OCI-LY7 (cell line): ENCODE measurements around the gene SP6. TPM values are rescaled to one million over a fixed set of nuclear protein-coding genes. Genes with fewer than 3 reads are reported as not detected.

Experiments used
- BruUV-seq: library from RNA; stranded (reverse); fragments of 400-500 nt; replicated peaks from 2 replicates; lab custom pipeline; 2021; lab: Mats Ljungman, UMichigan
- CTCF ChIA-PET: fragments of 300-600 bp; sonication (Branson Sonifier 250); formaldehyde crosslinking; loops from one replicate; lab custom pipeline; 2022; ENCODE audit warnings: antibody characterized with exemption; ENCODE audit not compliant: unreplicated experiment; lab: Charles Lee
- POLR2A ChIA-PET: fragments of 300-600 bp; sonication (Branson Sonifier 250); formaldehyde crosslinking; loops from one replicate; lab custom pipeline; 2022; ENCODE audit warnings: antibody characterized with exemption; lab: Charles Lee
- DNase-seq: peaks from one replicate; pipeline ENCODE4 v3.0.0-alpha.2; 2015; ENCODE audit warnings: low spot score
- H2AFZ ChIP-seq: fragments of 200-600 bp; sonication (generic), shearing (Covaris generic); 2 replicates; pipeline ENCODE4 v1.6.1; 2014; ENCODE audit warnings: mild to moderate bottlenecking, antibody characterized with exemption, low read length, moderate library complexity
- H3K27ac ChIP-seq: fragments of 200-600 bp; sonication (generic); 2 replicates; pipeline ENCODE4 v1.5.1; 2014; ENCODE audit warnings: mixed run types, low read depth, mild to moderate bottlenecking, moderate library complexity, low read length, inconsistent platforms; ENCODE audit not compliant: poor library complexity, severe bottlenecking
- H3K36me3 ChIP-seq: fragments of 200-600 bp; sonication (generic); 2 replicates; pipeline ENCODE4 v1.6.1; 2014; ENCODE audit warnings: mild to moderate bottlenecking, antibody characterized with exemption, low read length, moderate library complexity, mixed read lengths; ENCODE audit not compliant: insufficient read depth
- H3K4me1 ChIP-seq: fragments of 200-600 bp; sonication (generic); 2 replicates; pipeline ENCODE4 v1.5.1; 2014; ENCODE audit warnings: mild to moderate bottlenecking, low read length; ENCODE audit not compliant: insufficient read depth, poor library complexity, severe bottlenecking
- H3K4me2 ChIP-seq: fragments of 200-600 bp; sonication (generic); 2 replicates; pipeline ENCODE4 v1.6.1; 2014; ENCODE audit warnings: mild to moderate bottlenecking, low read length
- H3K4me3 ChIP-seq: fragments of 200-600 bp; sonication (generic); 2 replicates; pipeline ENCODE4 v1.5.1; 2014; ENCODE audit warnings: mild to moderate bottlenecking, low read depth, low read length; ENCODE audit not compliant: poor library complexity, severe bottlenecking
- H3K79me2 ChIP-seq: fragments of 200-600 bp; sonication (generic); 2 replicates; pipeline ENCODE4 v1.6.1; 2016; ENCODE audit warnings: low read depth, mild to moderate bottlenecking, low read length, moderate library complexity, mixed read lengths; ENCODE audit not compliant: insufficient read depth
- H3K9me2 ChIP-seq: fragments of 200-600 bp; sonication (generic); 2 replicates; pipeline ENCODE4 v1.6.1; 2016; ENCODE audit warnings: mild to moderate bottlenecking, low read length, mixed read lengths; ENCODE audit not compliant: insufficient read depth
- H3K9me3 ChIP-seq: fragments of 200-600 bp; sonication (generic); 2 replicates; pipeline ENCODE4 v1.6.1; 2014; ENCODE audit warnings: mild to moderate bottlenecking, mixed run types, low read length, mixed read lengths
- H4K20me1 ChIP-seq: fragments of 200-600 bp; sonication (generic); 2 replicates; pipeline ENCODE4 v1.6.1; 2014; ENCODE audit warnings: mild to moderate bottlenecking, antibody characterized with exemption, low read length, moderate library complexity, mixed read lengths; ENCODE audit not compliant: insufficient read depth
- CTCF ChIP-seq: fragments of 200-600 bp; sonication (generic); conservative IDR thresholded peaks from 2 replicates; pipeline ENCODE4 v1.5.1; 2014; ENCODE audit warnings: mild to moderate bottlenecking, antibody characterized with exemption, low read length, moderate library complexity, mixed read lengths
- EZH2phosphoT487 ChIP-seq: fragments of 200-600 bp; sonication (generic); IDR thresholded peaks from 2 replicates; pipeline ENCODE4 v1.6.1; 2018; ENCODE audit warnings: low read depth, borderline replicate concordance, mild to moderate bottlenecking, mixed run types, antibody characterized with exemption, low read length, moderate library complexity, mixed read lengths
- intact Hi-C: fragments of 100-400 bp; cut with micrococcal nuclease; formaldehyde crosslinking; loops from one replicate; pipeline ENCODE4 v1.10.0; 2022; ENCODE audit not compliant: unreplicated experiment
- total RNA-seq, 2 experiments: library from RNA; depleted of rRNA in 1 of 2; stranded (reverse); fragments of >200 nt in 1 of 2; shearing (Covaris generic) in 1 of 2; gene quantifications; 2 replicates each; pipeline ENCODE4 v1.2.3, GENCODE V29; 2014 to 2022

SP6 gene
- total RNA-seq, 2 experiments from 2014 or later = 0.08 to 0.22 TPM

GRCh38 chr17:47875011-47875985, 24.3 kb upstream of the SP6 start:
- Histone ChIP-seq H3K4me3 (no peak overlapping the region), H3K27ac (no peak overlapping the region), H3K4me2 (no peak overlapping the region), H3K79me2 (no peaks in the 10 kb centered on the region), H4K20me1 (no peaks in the 10 kb centered on the region), H2AFZ (no peak overlapping the region), H3K9me2 (no peaks in the 10 kb centered on the region), H3K36me3 (no peaks in the 10 kb centered on the region), H3K9me3 (no peaks in the 10 kb centered on the region), H3K4me1 (no peaks in the 10 kb centered on the region)
- intact Hi-C loops = no loop called here
- ChIA-PET POLR2A (no interaction called here), CTCF (no interaction called here)
- no peak for DNase-seq
- TF ChIP-seq CTCF (no peak), EZH2phosphoT487 (no peak)
- no TSS peak for BruUV-seq

GRCh38 chr17:47873200-47874090, 22.5 kb upstream of the SP6 start:
- H3K79me2 ChIP-seq = no peaks in the 10 kb centered on the region
- H2AFZ ChIP-seq = no peak overlapping the region
- H3K27ac ChIP-seq = no peak overlapping the region
- DNase-seq = no peak
- POLR2A ChIA-PET = interaction anchor here (0.8 kb wide), 1 partner anchor 1047 kb away, joined by 7 read pairs; no protein-coding TSS in a partner anchor
- H3K9me2 ChIP-seq = no peaks in the 10 kb centered on the region
- H3K4me2 ChIP-seq = no peak overlapping the region
- TF ChIP-seq CTCF (no peak), EZH2phosphoT487 (no peak)
- no peaks in the 10 kb centered on the region for H4K20me1 ChIP-seq
- H3K36me3 ChIP-seq = no peaks in the 10 kb centered on the region
- no peaks in the 10 kb centered on the region for H3K9me3 ChIP-seq
- no peaks in the 10 kb centered on the region for H3K4me1 ChIP-seq
- intact Hi-C loops = no loop called here
- CTCF ChIA-PET = no interaction called here
- H3K4me3 ChIP-seq = no peak overlapping the region
- BruUV-seq = no TSS peak
